ENCODE results near the gene RFWD3.

RFWD3 gene

GRCh38 chr16:74583926-74584666 lies 82.6 kb downstream of the RFWD3 start:
- no peak for DNase-seq (ENCODE audit: low read depth in 3 of 3, low spot score in 1 of 3)

GRCh38 chr16:74582970-74583369 lies 83.7 kb downstream of the RFWD3 start:
- no peak for DNase-seq (ENCODE audit: low read depth in 3 of 3, low spot score in 1 of 3)

GRCh38 chr16:74580833-74581232 lies 85.8 kb downstream of the RFWD3 start:
- no peak for DNase-seq (ENCODE audit: low read depth in 3 of 3, low spot score in 1 of 3)

- DNase-seq (ENCODE audit: low read depth in 3 of 3, low spot score in 1 of 3): no peak
Observed at GRCh38 chr16:74578838-74579237, 87.8 kb downstream of the RFWD3 start.

GRCh38 chr16:74578433-74578832 lies 88.2 kb downstream of the RFWD3 start:
- DNase-seq (ENCODE audit: low read depth in 3 of 3, low spot score in 1 of 3): no peak

GRCh38 chr16:74577882-74578366 lies 88.8 kb downstream of the RFWD3 start:
- no peak for DNase-seq (ENCODE audit: low read depth in 3 of 3, low spot score in 1 of 3)

- no peak for DNase-seq (ENCODE audit: low read depth in 3 of 3, low spot score in 1 of 3)
Observed at GRCh38 chr16:74575807-74576643, 90.7 kb downstream of the RFWD3 start.

- DNase-seq (ENCODE audit: low read depth in 3 of 3, low spot score in 1 of 3): no peak
Observed at GRCh38 chr16:74575175-74575806, 91.4 kb downstream of the RFWD3 start.

GRCh38 chr16:74574146-74574545 lies 92.5 kb downstream of the RFWD3 start:
- no peak for DNase-seq (ENCODE audit: low read depth in 3 of 3, low spot score in 1 of 3)

- DNase-seq (ENCODE audit: low read depth in 3 of 3, low spot score in 1 of 3): no peak
Observed at GRCh38 chr16:74573622-74574021, 93.1 kb downstream of the RFWD3 start.
